ENCODE results near the gene DHRS7B. TPM values are rescaled to one million over a fixed set of nuclear protein-coding genes. Genes with fewer than 3 reads are reported as not detected.

DHRS7B gene
- total RNA-seq, 1 donor from 2014 or later: 20.2 TPM

DNA sequence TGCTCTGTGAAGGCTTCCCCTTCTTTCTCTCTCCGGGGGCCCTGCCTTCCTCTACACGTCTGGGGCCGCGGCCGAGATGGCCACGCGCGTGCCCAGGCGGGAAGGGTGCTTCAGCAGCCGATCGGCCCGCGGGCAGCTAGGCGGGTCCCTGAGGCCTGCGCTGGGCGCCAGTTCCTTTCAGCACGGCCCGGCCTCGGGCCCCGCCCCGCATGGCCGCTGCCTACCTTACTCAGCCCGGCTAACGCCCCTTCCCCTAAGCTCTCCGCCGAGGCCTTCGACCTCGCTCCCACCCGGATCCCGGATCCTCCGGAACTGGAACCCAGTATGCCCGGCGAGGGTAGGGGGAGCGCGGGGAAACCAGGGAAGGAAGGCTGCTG, 86.9 kb downstream of the DHRS7B start:
- no peak for DNase-seq (ENCODE audit: low spot score)
- TF ChIP-seq, protein P1, sequence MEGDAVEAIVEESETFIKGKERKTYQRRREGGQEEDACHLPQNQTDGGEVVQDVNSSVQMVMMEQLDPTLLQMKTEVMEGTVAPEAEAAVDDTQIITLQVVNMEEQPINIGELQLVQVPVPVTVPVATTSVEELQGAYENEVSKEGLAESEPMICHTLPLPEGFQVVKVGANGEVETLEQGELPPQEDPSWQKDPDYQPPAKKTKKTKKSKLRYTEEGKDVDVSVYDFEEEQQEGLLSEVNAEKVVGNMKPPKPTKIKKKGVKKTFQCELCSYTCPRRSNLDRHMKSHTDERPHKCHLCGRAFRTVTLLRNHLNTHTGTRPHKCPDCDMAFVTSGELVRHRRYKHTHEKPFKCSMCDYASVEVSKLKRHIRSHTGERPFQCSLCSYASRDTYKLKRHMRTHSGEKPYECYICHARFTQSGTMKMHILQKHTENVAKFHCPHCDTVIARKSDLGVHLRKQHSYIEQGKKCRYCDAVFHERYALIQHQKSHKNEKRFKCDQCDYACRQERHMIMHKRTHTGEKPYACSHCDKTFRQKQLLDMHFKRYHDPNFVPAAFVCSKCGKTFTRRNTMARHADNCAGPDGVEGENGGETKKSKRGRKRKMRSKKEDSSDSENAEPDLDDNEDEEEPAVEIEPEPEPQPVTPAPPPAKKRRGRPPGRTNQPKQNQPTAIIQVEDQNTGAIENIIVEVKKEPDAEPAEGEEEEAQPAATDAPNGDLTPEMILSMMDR (IDR thresholded peaks at IDR 0.05): no peak
- Mint-ChIP-seq H3K9me3 (ENCODE audit: low read depth) (no peaks in the 10 kb centered on the region), H3K36me3 (ENCODE audit: low read depth) (peaks cover under 1% of the 10 kb centered on the region), H3K4me3 (ENCODE audit: unreplicated experiment) (peak overlapping the region; percentile 84), H3K27me3 (ENCODE audit: low read depth) (no peaks in the 10 kb centered on the region), H3K27ac (ENCODE audit: unreplicated experiment) (peak overlapping the region; percentile 98), H3K4me1 (ENCODE audit: low read depth) (peaks cover 47% of the 10 kb centered on the region)

GRCh38 chr17:21214015-21214776, 87.4 kb downstream of the DHRS7B start, which contains the start of gene TMEM11:
TMEM11 (minus strand) TSS chr17:21214161; CDS start chr17:21214152, 9 bp downstream.
- H3K9me3 Mint-ChIP-seq (ENCODE audit: low read depth): no peaks in the 10 kb centered on the region
- peak within 1 kb of the TSS; percentile 98 for H3K27ac Mint-ChIP-seq (ENCODE audit: unreplicated experiment)
- TF ChIP-seq, protein P1 (IDR thresholded peaks at IDR 0.05): peak; percentile 57
- peaks cover 47% of the 10 kb centered on the region for H3K4me1 Mint-ChIP-seq (ENCODE audit: low read depth)
- H3K27me3 Mint-ChIP-seq (ENCODE audit: low read depth): no peaks in the 10 kb centered on the region
- peak within 1 kb of the TSS; percentile 84 for H3K4me3 Mint-ChIP-seq (ENCODE audit: unreplicated experiment)
- H3K36me3 Mint-ChIP-seq (ENCODE audit: low read depth): no peaks in the 10 kb centered on the region
- DNase-seq (ENCODE audit: low spot score): peak; percentile 99

- Mint-ChIP-seq H3K27me3 (ENCODE audit: low read depth) (no peaks in the 10 kb centered on the region), H3K9me3 (ENCODE audit: low read depth) (no peaks in the 10 kb centered on the region), H3K4me1 (ENCODE audit: low read depth) (peaks cover 42% of the 10 kb centered on the region), H3K4me3 (ENCODE audit: unreplicated experiment) (peak overlapping the region; percentile 84), H3K36me3 (ENCODE audit: low read depth) (no peaks in the 10 kb centered on the region), H3K27ac (ENCODE audit: unreplicated experiment) (peak overlapping the region; percentile 96)
- TF ChIP-seq, protein P1 (IDR thresholded peaks at IDR 0.05): no peak
- DNase-seq (ENCODE audit: low spot score): no peak
Measured at GRCh38 chr17:21214777-21215541, 88.2 kb downstream of the DHRS7B start.

DNA sequence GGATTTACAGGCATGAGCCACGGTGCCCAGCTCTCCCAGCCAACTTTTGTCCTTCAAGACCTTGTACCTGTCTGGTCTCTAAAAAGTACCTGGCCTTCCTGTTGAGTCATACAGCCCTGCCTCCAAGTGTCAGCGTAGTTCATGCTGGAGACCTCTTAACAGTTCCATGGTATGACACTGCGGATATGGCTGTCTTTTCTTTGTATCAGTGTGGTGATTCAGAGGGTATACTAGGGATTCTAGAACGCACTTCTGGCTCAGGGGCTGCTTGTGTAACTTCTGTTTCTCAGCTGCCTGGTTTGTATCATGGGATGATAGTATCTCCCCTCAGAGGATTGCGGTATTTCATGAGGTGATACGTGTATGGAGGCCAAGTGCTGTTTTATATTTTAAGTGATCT, 89.2 kb downstream of the DHRS7B start:
- Mint-ChIP-seq H3K4me1 (ENCODE audit: low read depth) (peaks cover 33% of the 10 kb centered on the region), H3K27ac (ENCODE audit: unreplicated experiment) (no peak overlapping the region), H3K4me3 (ENCODE audit: unreplicated experiment) (peak overlapping the region; percentile 84), H3K27me3 (ENCODE audit: low read depth) (no peaks in the 10 kb centered on the region), H3K36me3 (ENCODE audit: low read depth) (no peaks in the 10 kb centered on the region), H3K9me3 (ENCODE audit: low read depth) (no peaks in the 10 kb centered on the region)
- TF ChIP-seq, protein P1 (IDR thresholded peaks at IDR 0.05): no peak
- no peak for DNase-seq (ENCODE audit: low spot score)

GRCh38 chr17:21217346-21217745, 90.6 kb downstream of the DHRS7B start:
- Mint-ChIP-seq H3K4me3 (ENCODE audit: unreplicated experiment) (no peak overlapping the region), H3K36me3 (ENCODE audit: low read depth) (peaks cover 2% of the 10 kb centered on the region), H3K27me3 (ENCODE audit: low read depth) (no peaks in the 10 kb centered on the region), H3K4me1 (ENCODE audit: low read depth) (peaks cover 23% of the 10 kb centered on the region), H3K9me3 (ENCODE audit: low read depth) (peaks cover 4% of the 10 kb centered on the region), H3K27ac (ENCODE audit: unreplicated experiment) (no peak overlapping the region)
- DNase-seq (ENCODE audit: low spot score): no peak
- TF ChIP-seq, protein P1 (IDR thresholded peaks at IDR 0.05): no peak
